ENCODE results near the gene CLDN7.

DNA sequence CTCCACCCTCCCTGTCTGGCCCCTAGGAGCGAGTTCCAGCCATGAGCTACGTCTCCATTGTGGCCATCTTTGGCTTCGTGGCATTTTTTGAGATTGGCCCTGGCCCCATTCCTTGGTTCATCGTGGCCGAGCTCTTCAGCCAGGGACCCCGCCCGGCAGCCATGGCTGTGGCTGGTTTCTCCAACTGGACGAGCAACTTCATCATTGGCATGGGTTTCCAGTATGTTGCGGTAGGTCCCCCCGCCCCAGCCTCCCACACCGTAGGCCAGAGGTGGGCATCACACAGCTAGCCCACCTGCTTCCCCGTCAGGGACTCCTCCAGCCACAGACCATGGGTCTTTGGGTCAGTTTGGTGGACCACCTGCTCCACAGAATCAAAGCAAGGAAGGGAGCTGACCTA is 23.4 kb upstream of the CLDN7 start:
- TF ChIP-seq, protein P1, sequence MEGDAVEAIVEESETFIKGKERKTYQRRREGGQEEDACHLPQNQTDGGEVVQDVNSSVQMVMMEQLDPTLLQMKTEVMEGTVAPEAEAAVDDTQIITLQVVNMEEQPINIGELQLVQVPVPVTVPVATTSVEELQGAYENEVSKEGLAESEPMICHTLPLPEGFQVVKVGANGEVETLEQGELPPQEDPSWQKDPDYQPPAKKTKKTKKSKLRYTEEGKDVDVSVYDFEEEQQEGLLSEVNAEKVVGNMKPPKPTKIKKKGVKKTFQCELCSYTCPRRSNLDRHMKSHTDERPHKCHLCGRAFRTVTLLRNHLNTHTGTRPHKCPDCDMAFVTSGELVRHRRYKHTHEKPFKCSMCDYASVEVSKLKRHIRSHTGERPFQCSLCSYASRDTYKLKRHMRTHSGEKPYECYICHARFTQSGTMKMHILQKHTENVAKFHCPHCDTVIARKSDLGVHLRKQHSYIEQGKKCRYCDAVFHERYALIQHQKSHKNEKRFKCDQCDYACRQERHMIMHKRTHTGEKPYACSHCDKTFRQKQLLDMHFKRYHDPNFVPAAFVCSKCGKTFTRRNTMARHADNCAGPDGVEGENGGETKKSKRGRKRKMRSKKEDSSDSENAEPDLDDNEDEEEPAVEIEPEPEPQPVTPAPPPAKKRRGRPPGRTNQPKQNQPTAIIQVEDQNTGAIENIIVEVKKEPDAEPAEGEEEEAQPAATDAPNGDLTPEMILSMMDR (IDR thresholded peaks at IDR 0.05), result no peak
- TF ChIP-seq POLR2A (IDR thresholded peaks at IDR 0.05), result no peak
- no peak for TF ChIP-seq POLR2AphosphoS5 (IDR thresholded peaks at IDR 0.05)
- no peak for TF ChIP-seq EP300 (IDR thresholded peaks at IDR 0.05)

All from gastroesophageal sphincter (tissue), 3 donors.